Eye (tissue), 1 donor: ENCODE results near the gene SRSF4.
A peak's percentile ranks its signal among the peaks of the same experiment; 100 is the strongest.
"Not testable (repeated sequence)": the region's sequence is repeated elsewhere in the genome, so short reads cannot be mapped to it uniquely, and the experiment has no call there.

Experiments used
- DNase-seq: peaks from one replicate; pipeline ENCODE4 v3.0.0-alpha.2; 2015

SRSF4 gene

GRCh38 chr1:29162476-29163138 lies 19.1 kb downstream of the SRSF4 start:
- no peak for DNase-seq

- DNase-seq = no peak
Measured at GRCh38 chr1:29162025-29162424, 19.7 kb downstream of the SRSF4 start.

GRCh38 chr1:29159773-29160172 lies 21.9 kb downstream of the SRSF4 start:
- DNase-seq = no peak

GRCh38 chr1:29157269-29157601 lies 24.5 kb downstream of the SRSF4 start:
- no peak for DNase-seq

- peak; percentile 45 for DNase-seq
Measured at GRCh38 chr1:29156543-29157268, 25.0 kb downstream of the SRSF4 start.

- no peak for DNase-seq
Measured at GRCh38 chr1:29152046-29152805, 29.5 kb downstream of the SRSF4 start.

- not testable (repeated sequence) for DNase-seq
Measured at GRCh38 chr1:29150346-29150745, 31.4 kb downstream of the SRSF4 start.

GRCh38 chr1:29148656-29149491 lies 32.8 kb downstream of the SRSF4 start:
- no peak for DNase-seq

- no peak for DNase-seq
Measured at GRCh38 chr1:29145739-29146437, 35.8 kb downstream of the SRSF4 start.

GRCh38 chr1:29144178-29144577 lies 37.5 kb downstream of the SRSF4 start:
- DNase-seq = no peak

GRCh38 chr1:29142714-29143113 lies 39.0 kb downstream of the SRSF4 start:
- no peak for DNase-seq

- DNase-seq = no peak
Measured at GRCh38 chr1:29136391-29136915, 45.2 kb downstream of the SRSF4 start.

- no peak for DNase-seq
Measured at GRCh38 chr1:29134695-29135028, 47.0 kb downstream of the SRSF4 start.

GRCh38 chr1:29133861-29134694 lies 47.6 kb downstream of the SRSF4 start:
- no peak for DNase-seq

- not testable (repeated sequence) for DNase-seq
Measured at GRCh38 chr1:29131056-29131455, 50.6 kb downstream of the SRSF4 start.

- no peak for DNase-seq
Measured at GRCh38 chr1:29129916-29130315, 51.8 kb downstream of the SRSF4 start.

- DNase-seq = no peak
Measured at GRCh38 chr1:29128739-29129138, 53.0 kb downstream of the SRSF4 start.

- no peak for DNase-seq
Measured at GRCh38 chr1:29126198-29126597, 55.5 kb downstream of the SRSF4 start.

GRCh38 chr1:29125788-29126187 lies 55.9 kb downstream of the SRSF4 start:
- DNase-seq = no peak

GRCh38 chr1:29125237-29125641 lies 56.5 kb downstream of the SRSF4 start:
- DNase-seq = no peak
